Measurements from ENCODE around the gene HIVEP1. TPM values are rescaled to one million over a fixed set of nuclear protein-coding genes. Genes with fewer than 3 reads are reported as not detected.

The HIVEP1 gene
- total and polyA plus RNA-seq, 2 of the 8 experiments (the other 6 are each of a cell fraction or from before 2014, with no cell fraction given): 22.6 to 23.1 TPM

GRCh38 chr6:12039540-12040459 is 27.7 kb downstream of the HIVEP1 start:
- no peak overlapping the region for H3K18ac ChIP-seq (ENCODE audit: extremely low read depth, low read length)
- H4K91ac ChIP-seq (replicated peaks; ENCODE audit: insufficient read length, low read length): no peak overlapping the region
- peaks cover 10% of the 10 kb centered on the region for H3K79me1 ChIP-seq (ENCODE audit: low read depth, low read length)
- peak overlapping the region; percentile 40; the same call in 1 of the 2 replicates for H2BK15ac ChIP-seq (ENCODE audit: low read length)
- no peak overlapping the region for H2AFZ ChIP-seq (ENCODE audit: low read length)
- CTCF ChIA-PET (ENCODE audit: partially characterized antibody): interaction anchor here (0.6 to 1.4 kb wide), 5 partner anchors 21 to 385 kb away, joined by 3 to 5 read pairs (median 3); no protein-coding TSS in a partner anchor
- no peak overlapping the region for H3K23ac ChIP-seq (ENCODE audit: insufficient read length)
- H3K4ac ChIP-seq (replicated peaks; ENCODE audit: insufficient read length, low read depth, low read length): no peak overlapping the region
- H3K79me2 ChIP-seq (ENCODE audit: control insufficient read depth in 1 of 2, insufficient read depth in 2 of 2, low read length in 2 of 2): peaks cover 0 to 89% of the 10 kb centered on the region in 2 experiments; a peak in 2 of 4 replicates
- no peak overlapping the region for H3K27ac ChIP-seq (ENCODE audit: low read depth, low read length)
- no peak overlapping the region for H2BK120ac ChIP-seq (replicated peaks; ENCODE audit: low read depth, low read length)
- no peaks in the 10 kb centered on the region for H3K27me3 ChIP-seq (replicated peaks in 1 of 4; ENCODE audit: control insufficient read depth in 3 of 4, extremely low read depth in 1 of 4, insufficient read depth in 3 of 4, low read length in 3 of 4)
- H2BK20ac ChIP-seq (ENCODE audit: low read length): peak overlapping the region; percentile 55
- H3K9ac ChIP-seq (replicated peaks in 1 of 4; ENCODE audit: extremely low read depth in 1 of 4, low read depth in 3 of 4, low read length in 3 of 4): no peak overlapping the region
- no peak overlapping the region for H3K4me3 ChIP-seq (ENCODE audit: extremely low read depth in 1 of 4, insufficient read depth in 2 of 4, low read depth in 3 of 4, low read length in 4 of 4)
- H4K5ac ChIP-seq (ENCODE audit: insufficient read length, low read depth, low read length): no peak overlapping the region
- H2AK5ac ChIP-seq (ENCODE audit: low read depth, low read length): no peak overlapping the region
- H4K8ac ChIP-seq (ENCODE audit: extremely low read depth, insufficient read depth, low read length): no peak overlapping the region
- POLR2A ChIA-PET (ENCODE audit: partially characterized antibody): no interaction called here
- H2BK12ac ChIP-seq (ENCODE audit: low read depth, low read length): no peak overlapping the region
- no peak for DNase-seq (ENCODE audit: low read depth in 1 of 2, low spot score in 2 of 2)
- no peak for FAIRE-seq
- no peaks in the 10 kb centered on the region; the same call in 1 of the 2 replicates for H3K23me2 ChIP-seq (ENCODE audit: low read depth, low read length)
- no peak overlapping the region for H3K56ac ChIP-seq (replicated peaks; ENCODE audit: insufficient read length, low read depth, low read length)
- peaks cover 5 to 10% (median 9%) of the 10 kb centered on the region in 4 experiments for H3K4me1 ChIP-seq (replicated peaks in 1 of 4; ENCODE audit: control insufficient read depth in 3 of 4, insufficient read depth in 4 of 4, low read length in 3 of 4)
- no peak overlapping the region for H2BK5ac ChIP-seq (ENCODE audit: low read depth, low read length)
- TF ChIP-seq SIX5 (IDR thresholded peaks at IDR 0.05; ENCODE audit: low read depth, low read length) (no peak), POLR2AphosphoS5 (IDR thresholded peaks at IDR 0.05; ENCODE audit: low read depth, low read length) (no peak), CREB1 (IDR thresholded peaks at IDR 0.05) (no peak), CBX8 (IDR thresholded peaks at IDR 0.05; ENCODE audit: borderline replicate concordance, low read depth, low read length) (no peak), POLR2A (IDR thresholded peaks at IDR 0.05; ENCODE audit: control extremely low read depth in 1 of 2, low read depth in 2 of 2, low read length in 2 of 2) (no peak), BCL11A (IDR thresholded peaks at IDR 0.05; ENCODE audit: low read depth in 2 of 2, low read length in 2 of 2) (no peak), YY1 (IDR thresholded peaks at IDR 0.05; ENCODE audit: low read depth, low read length) (no peak), ATF3 (IDR thresholded peaks at IDR 0.05; ENCODE audit: insufficient read depth, low read depth, low read length) (no peak)
- H3K9me3 ChIP-seq (ENCODE audit: insufficient read depth in 2 of 2, low read depth in 1 of 2, low read length in 1 of 2): no peaks in the 10 kb centered on the region
- no peak overlapping the region for H3K14ac ChIP-seq (ENCODE audit: insufficient read length)
- WGBS, 2 experiments (ENCODE audit: extremely low coverage in 1 of 2, insufficient coverage in 1 of 2, insufficient read length in 1 of 2, insufficient replicate concordance in 2 of 2, low coverage in 1 of 2, low lambda C conversion rate in 2 of 2, missing lambda C conversion rate in 1 of 2): 73% methylated on average over 12 of the region's 12 CpGs; no CpG with 5 or more reads in 1 of the 2 experiments
- H3K36me3 ChIP-seq (ENCODE audit: control insufficient read depth in 2 of 4, insufficient read depth in 4 of 4, low read length in 3 of 4): no peaks in the 10 kb centered on the region
- H3K4me2 ChIP-seq (ENCODE audit: insufficient read depth in 1 of 2, low read depth in 2 of 2, low read length in 2 of 2): peak overlapping the region; percentile 10 to 39; a peak in 3 of 4 replicates
- H4K20me1 ChIP-seq (replicated peaks in 1 of 2; ENCODE audit: control insufficient read depth in 1 of 2, insufficient read depth in 2 of 2, low read length in 2 of 2): peaks cover 0 to 1% of the 10 kb centered on the region in 2 experiments
